CD4-positive, CD25-positive, alpha-beta regulatory T cell (primary cell): ENCODE results near the gene EPG5. TPM values are rescaled to one million over a fixed set of nuclear protein-coding genes. Genes with fewer than 3 reads are reported as not detected.

Experiments
- ATAC-seq, 2 donors: fragments of 150-1000 bp; cut with Tn5 transposase; one replicate each; pipeline ENCODE4 v1.10.0; 2021; ENCODE audit warnings: low read depth in 2 of 2, moderate number of reproducible peaks in 2 of 2, moderate library complexity in 1 of 2
- DNase-seq, 3 donors: peaks; one replicate each; pipeline versions ENCODE4 v3.0.0 to v3.0.0-alpha.2; 2012 to 2022; ENCODE audit warnings: mixed read lengths in 1 of 3
- H3K27ac ChIP-seq: one replicate; pipeline ENCODE4 v1.7.0; 2013; ENCODE audit warnings: mild to moderate bottlenecking, low read length; ENCODE audit not compliant: insufficient read depth, poor library complexity, severe bottlenecking
- H3K27me3 ChIP-seq: one replicate; pipeline ENCODE4 v1.7.0; 2013; ENCODE audit warnings: low read length; ENCODE audit not compliant: control insufficient read depth, insufficient read depth
- H3K36me3 ChIP-seq: one replicate; pipeline ENCODE4 v1.7.0; 2013; ENCODE audit warnings: mild to moderate bottlenecking, low read length, moderate library complexity; ENCODE audit not compliant: control insufficient read depth, insufficient read depth
- H3K4me1 ChIP-seq: 2 replicates; pipeline ENCODE4 v1.7.0; 2013; ENCODE audit warnings: mild to moderate bottlenecking, low read length; ENCODE audit not compliant: insufficient read depth, control insufficient read depth, poor library complexity, severe bottlenecking
- H3K4me3 ChIP-seq: one replicate; pipeline ENCODE4 v1.7.0; 2013; ENCODE audit warnings: low read depth, mild to moderate bottlenecking, low read length, moderate library complexity
- H3K9me3 ChIP-seq, 2 experiments: 1 replicate in 1 of 2; 2 replicates in 1 of 2; pipeline ENCODE4 v1.7.0; 2013; ENCODE audit warnings: low read length in 2 of 2, mild to moderate bottlenecking in 1 of 2, moderate library complexity in 1 of 2; ENCODE audit not compliant: control insufficient read depth in 2 of 2
- H3K27ac Mint-ChIP-seq, 3 donors: one replicate each; pipeline ENCODE4 v1.8.0; 2020 to 2022; ENCODE audit warnings: mild to moderate bottlenecking in 3 of 3, mixed read lengths in 3 of 3, moderate library complexity in 2 of 3
- H3K27me3 Mint-ChIP-seq: one replicate; pipeline ENCODE4 v1.8.0; 2022; ENCODE audit warnings: mild to moderate bottlenecking, mixed read lengths
- H3K36me3 Mint-ChIP-seq: one replicate; pipeline ENCODE4 v1.8.0; 2020; ENCODE audit warnings: mixed read lengths
- H3K4me1 Mint-ChIP-seq, 4 donors: one replicate each; pipeline ENCODE4 v1.8.0; 2020 to 2022; ENCODE audit warnings: mixed read lengths in 4 of 4, mild to moderate bottlenecking in 1 of 4
- H3K4me3 Mint-ChIP-seq, 4 donors: one replicate each; pipeline ENCODE4 v1.8.0; 2020 to 2022; ENCODE audit warnings: mild to moderate bottlenecking in 4 of 4, mixed read lengths in 4 of 4, moderate library complexity in 3 of 4
- H3K9me3 Mint-ChIP-seq, 7 donors: one replicate each; pipeline ENCODE4 v1.8.0; 2020 to 2022; ENCODE audit warnings: mixed read lengths in 7 of 7, mild to moderate bottlenecking in 3 of 7, moderate library complexity in 2 of 7
- polyA plus RNA-seq, 4 donors: library from polyadenylated mRNA; unstranded; fragments of 300-500 nt; fragmentation: Illumina TruSeq; gene quantifications; one replicate each; pipeline ENCODE4 v1.2.3, GENCODE V29; 2021
- total RNA-seq: library from RNA; stranded (reverse); gene quantifications from one replicate; pipeline ENCODE4 v1.2.3, GENCODE V29; 2022

The EPG5 gene
- total and polyA plus RNA-seq, 5 donors from 2014 or later, result 4.1 to 49.8 (median 5.8) TPM

DNA sequence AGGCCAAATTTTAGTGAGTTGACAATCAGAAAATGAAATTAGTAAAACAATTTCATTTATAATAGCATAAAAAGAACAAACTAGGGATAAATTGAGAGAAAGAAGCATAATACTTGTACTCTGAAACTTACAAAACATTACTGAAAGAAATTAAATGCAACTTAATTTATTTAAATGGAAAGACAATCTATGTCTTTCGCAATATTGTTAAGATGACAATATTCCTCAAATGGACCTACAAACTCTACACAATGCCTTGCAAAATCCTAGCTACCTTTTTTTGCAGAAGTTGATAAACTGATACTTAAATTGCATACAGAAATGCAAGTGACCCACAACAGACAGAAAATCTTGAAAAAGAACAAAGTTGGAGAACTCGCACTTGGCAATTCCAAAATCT, 9.1 kb downstream of the EPG5 start:
- Mint-ChIP-seq H3K27me3 (no peaks in the 10 kb centered on the region), H3K9me3 (no peaks in the 10 kb centered on the region), H3K36me3 (peaks cover 39% of the 10 kb centered on the region), H3K4me1 (peaks cover 41 to 59% (median 45%) of the 10 kb centered on the region in 4 donors), H3K27ac (peak overlapping the region in 1 of 3 donors; percentile 18), H3K4me3 (peak overlapping the region in 1 of 4 donors; percentile 51)
- peaks cover 32% of the 10 kb centered on the region for H3K36me3 ChIP-seq
- DNase-seq (no peak), ATAC-seq (no peak)
- no peaks in the 10 kb centered on the region for H3K27me3 ChIP-seq
- H3K27ac ChIP-seq, result no peak overlapping the region
- H3K4me3 ChIP-seq, result no peak overlapping the region
- peaks cover 34% of the 10 kb centered on the region for H3K4me1 ChIP-seq
- H3K9me3 ChIP-seq, result no peaks in the 10 kb centered on the region

DNA sequence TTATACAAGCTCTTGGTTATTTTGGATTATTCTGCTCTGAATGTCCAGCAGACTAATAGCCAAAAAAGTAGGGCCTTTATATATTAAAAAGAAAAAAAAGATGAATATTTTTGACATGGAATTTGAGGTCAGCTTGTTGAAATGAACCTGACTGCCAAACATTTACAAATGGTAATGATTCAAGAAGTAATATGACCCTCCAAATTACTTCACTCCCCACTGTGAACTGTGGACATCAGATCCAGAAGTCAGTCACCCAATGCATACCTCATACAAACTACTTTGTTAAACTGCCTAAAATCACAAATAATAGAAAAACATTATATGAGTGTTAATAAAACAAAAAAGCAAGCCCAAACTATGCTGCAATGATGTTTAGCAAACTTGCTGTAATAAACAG, 10.0 kb downstream of the EPG5 start:
- peaks cover 0 to 1% (median 0%) of the 10 kb centered on the region in 7 donors for H3K9me3 Mint-ChIP-seq
- Histone ChIP-seq H3K27ac (no peak overlapping the region), H3K4me1 (peaks cover 25% of the 10 kb centered on the region), H3K4me3 (no peak overlapping the region), H3K27me3 (no peaks in the 10 kb centered on the region), H3K9me3 (no peaks in the 10 kb centered on the region), H3K36me3 (peaks cover 38% of the 10 kb centered on the region)
- no peak overlapping the region for H3K27ac Mint-ChIP-seq
- peaks cover 37 to 57% (median 40%) of the 10 kb centered on the region in 4 donors for H3K4me1 Mint-ChIP-seq
- H3K36me3 Mint-ChIP-seq, result peaks cover 42% of the 10 kb centered on the region
- no peak for ATAC-seq
- DNase-seq, result no peak
- H3K4me3 Mint-ChIP-seq, result no peak overlapping the region
- H3K27me3 Mint-ChIP-seq, result no peaks in the 10 kb centered on the region

DNA sequence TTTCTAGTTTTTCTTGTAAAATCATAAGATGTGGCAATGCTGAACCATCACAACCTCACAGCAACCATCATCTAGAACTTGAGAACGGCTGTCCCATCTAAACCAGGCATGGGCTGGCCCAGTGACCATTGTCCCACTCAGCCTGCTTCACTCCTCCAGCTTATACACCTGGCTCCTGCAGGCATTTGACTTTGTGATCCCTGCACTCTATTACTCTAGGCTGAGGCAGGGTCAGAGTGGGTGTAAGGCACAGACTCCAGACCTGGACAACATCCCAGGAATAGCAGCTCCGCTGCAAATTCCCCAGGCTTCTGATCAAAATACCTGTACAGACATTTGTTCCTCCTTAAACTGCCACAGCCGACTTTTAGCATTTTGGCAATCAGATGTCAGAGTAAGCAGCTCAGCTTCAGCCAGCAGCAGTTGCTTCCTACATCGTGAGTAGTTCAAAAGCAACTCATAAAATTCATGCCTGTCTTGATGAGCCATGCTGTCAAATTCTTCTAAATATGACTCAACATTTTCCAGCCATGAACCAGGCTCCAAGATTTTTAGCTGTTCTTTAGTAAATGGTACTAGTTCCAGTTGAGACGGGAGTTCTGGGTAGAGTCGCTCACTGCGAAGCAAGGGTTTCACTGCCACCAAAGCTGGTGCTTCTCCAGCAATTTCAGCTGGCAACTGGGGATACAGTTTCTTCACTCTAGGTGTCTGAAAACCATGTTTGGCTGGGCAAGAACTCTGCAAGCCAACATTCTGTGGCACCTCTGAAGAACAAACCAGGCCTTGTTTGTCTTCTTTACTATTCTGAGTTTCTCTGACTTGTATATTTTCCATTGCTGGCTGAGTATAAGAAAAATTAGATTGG, 12.8 kb downstream of the EPG5 start:
- peaks cover 55% of the 10 kb centered on the region for H3K36me3 Mint-ChIP-seq
- peaks cover 18 to 45% (median 35%) of the 10 kb centered on the region in 4 donors for H3K4me1 Mint-ChIP-seq
- H3K27me3 ChIP-seq, result no peaks in the 10 kb centered on the region
- no peak overlapping the region for H3K4me3 ChIP-seq
- no peak overlapping the region for H3K27ac ChIP-seq
- ATAC-seq (no peak), DNase-seq (no peak)
- H3K36me3 ChIP-seq, result peaks cover 55% of the 10 kb centered on the region
- peak overlapping the region in 1 of 3 donors; percentile 78 for H3K27ac Mint-ChIP-seq
- no peaks in the 10 kb centered on the region for H3K9me3 ChIP-seq
- peak overlapping the region in 1 of 4 donors; percentile 10 for H3K4me3 Mint-ChIP-seq
- peaks cover 0 to 1% (median 0%) of the 10 kb centered on the region in 7 donors for H3K9me3 Mint-ChIP-seq
- H3K27me3 Mint-ChIP-seq, result no peaks in the 10 kb centered on the region
- peaks cover 12% of the 10 kb centered on the region for H3K4me1 ChIP-seq

DNA sequence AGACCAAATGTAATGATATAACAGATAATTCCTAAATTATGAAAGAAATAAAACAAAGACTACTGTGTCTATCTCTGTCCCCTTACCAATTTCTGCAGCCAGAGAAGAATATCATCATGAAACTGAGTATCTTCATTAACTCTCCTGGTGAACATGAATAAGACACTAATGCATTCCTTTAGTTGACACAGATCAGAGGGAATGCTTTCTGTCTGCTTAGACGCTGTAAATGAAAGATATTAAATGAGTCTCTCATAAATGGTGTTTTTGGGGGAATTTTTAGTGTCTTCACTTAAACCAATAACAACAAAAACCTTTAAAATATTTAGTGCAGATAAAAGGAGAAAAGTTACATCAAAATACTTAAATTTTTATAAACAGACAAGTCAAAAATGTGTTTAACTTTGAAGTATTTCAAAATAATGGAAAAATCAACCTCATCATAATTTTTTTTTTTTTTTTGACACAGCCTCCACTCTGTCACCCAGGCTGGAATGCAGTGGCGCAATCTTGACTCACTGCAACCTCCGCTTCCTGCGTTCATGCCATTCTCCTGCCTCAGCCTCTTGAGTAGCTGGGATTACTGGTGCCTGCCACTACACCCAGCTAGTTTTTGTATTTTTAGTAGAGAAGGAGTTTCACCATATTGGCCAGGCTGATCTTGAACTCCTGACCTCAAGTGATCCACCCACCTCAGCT, 16.0 kb downstream of the EPG5 start:
- Histone ChIP-seq H3K9me3 (no peaks in the 10 kb centered on the region), H3K4me1 (no peaks in the 10 kb centered on the region), H3K27ac (no peak overlapping the region), H3K36me3 (peaks cover 83% of the 10 kb centered on the region), H3K4me3 (no peak overlapping the region), H3K27me3 (no peaks in the 10 kb centered on the region)
- Mint-ChIP-seq H3K4me1 (peaks cover 7 to 30% (median 20%) of the 10 kb centered on the region in 4 donors), H3K9me3 (peaks cover 0 to 1% (median 0%) of the 10 kb centered on the region in 7 donors), H3K36me3 (peaks cover 81% of the 10 kb centered on the region), H3K4me3 (no peak overlapping the region), H3K27me3 (no peaks in the 10 kb centered on the region), H3K27ac (no peak overlapping the region)
- DNase-seq (no peak), ATAC-seq (no peak)

DNA sequence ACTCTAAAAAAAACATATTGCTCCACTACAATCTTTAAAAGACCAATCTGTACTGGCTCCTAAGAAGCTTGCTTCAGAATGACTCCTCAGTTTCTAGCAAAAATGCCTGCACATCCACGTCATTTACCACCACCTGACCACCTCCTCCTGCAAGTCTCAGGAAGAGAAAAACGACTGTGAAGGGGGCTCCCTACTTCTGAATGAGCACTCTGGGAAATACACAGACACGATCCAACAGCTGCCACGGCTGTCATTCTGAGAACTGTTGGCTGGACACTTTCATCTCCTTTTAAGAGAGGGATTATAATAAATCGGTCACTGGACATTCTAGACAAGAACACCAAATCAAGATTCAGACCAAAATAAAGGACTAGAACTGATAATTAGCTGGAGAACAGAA, 21.5 kb downstream of the EPG5 start:
- Histone ChIP-seq H3K4me1 (no peaks in the 10 kb centered on the region), H3K27me3 (no peaks in the 10 kb centered on the region), H3K27ac (no peak overlapping the region), H3K36me3 (peaks cover 96% of the 10 kb centered on the region), H3K4me3 (no peak overlapping the region), H3K9me3 (no peaks in the 10 kb centered on the region)
- no peak for DNase-seq
- H3K27me3 Mint-ChIP-seq, result no peaks in the 10 kb centered on the region
- H3K4me3 Mint-ChIP-seq, result no peak overlapping the region
- peak overlapping the region in 1 of 3 donors; percentile 47 for H3K27ac Mint-ChIP-seq
- H3K36me3 Mint-ChIP-seq, result peaks cover 82% of the 10 kb centered on the region
- no peaks in the 10 kb centered on the region for H3K9me3 Mint-ChIP-seq
- peaks cover 0 to 15% (median 4%) of the 10 kb centered on the region in 4 donors for H3K4me1 Mint-ChIP-seq
- no peak for ATAC-seq

DNA sequence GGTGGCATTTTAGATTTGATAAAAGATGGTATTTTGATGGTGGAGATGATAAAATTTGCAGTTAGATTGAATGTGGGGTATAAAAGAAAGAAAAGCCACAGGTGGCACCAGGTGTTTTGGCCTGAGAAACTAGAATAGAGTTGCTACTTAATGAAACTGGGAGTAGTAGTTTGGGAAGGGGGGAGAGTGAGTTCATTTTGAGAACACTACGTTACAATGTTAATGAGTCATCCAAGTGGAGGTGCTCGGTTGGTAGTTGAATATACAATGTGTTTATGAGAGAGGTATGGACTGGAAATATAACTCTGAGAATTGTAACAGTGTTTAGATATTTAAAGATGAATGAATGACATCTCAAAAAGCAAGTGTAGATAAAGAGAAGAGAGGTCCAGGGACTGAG, 26.4 kb downstream of the EPG5 start:
- H3K9me3 Mint-ChIP-seq, result no peaks in the 10 kb centered on the region
- H3K4me1 Mint-ChIP-seq, result peaks cover 6 to 13% (median 6%) of the 10 kb centered on the region in 4 donors
- H3K27ac ChIP-seq, result no peak overlapping the region
- ATAC-seq (no peak), DNase-seq (no peak)
- H3K4me1 ChIP-seq, result no peaks in the 10 kb centered on the region
- H3K4me3 ChIP-seq, result no peak overlapping the region
- H3K36me3 Mint-ChIP-seq, result peaks cover 62% of the 10 kb centered on the region
- no peak overlapping the region for H3K4me3 Mint-ChIP-seq
- no peaks in the 10 kb centered on the region for H3K27me3 Mint-ChIP-seq
- H3K9me3 ChIP-seq, result no peaks in the 10 kb centered on the region
- H3K36me3 ChIP-seq, result peaks cover 84% of the 10 kb centered on the region
- H3K27me3 ChIP-seq, result no peaks in the 10 kb centered on the region
- H3K27ac Mint-ChIP-seq, result peak overlapping the region in 1 of 3 donors; percentile 24

DNA sequence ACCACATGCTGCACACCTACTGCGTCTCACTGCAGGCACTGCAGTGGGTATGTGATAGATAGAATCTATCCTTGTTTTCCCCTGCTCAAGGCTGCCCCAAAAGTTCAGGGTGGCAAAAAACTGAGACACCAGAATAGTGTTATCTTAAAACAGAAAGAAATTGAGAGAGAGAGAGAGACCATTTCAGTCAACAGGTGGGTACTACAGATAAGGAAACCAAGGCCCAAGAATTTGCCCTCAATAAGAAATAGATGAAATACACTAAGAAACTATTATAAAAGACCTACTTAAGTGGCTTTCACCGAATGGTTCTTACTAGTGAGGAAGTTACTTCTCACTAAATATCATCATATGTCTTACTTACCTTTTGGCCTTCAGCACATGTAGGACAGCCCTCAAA, 27.9 kb downstream of the EPG5 start:
- no peak for ATAC-seq
- no peak overlapping the region for H3K27ac ChIP-seq
- peaks cover 83% of the 10 kb centered on the region for H3K36me3 ChIP-seq

More for the DNA sequence above, 27.9 kb downstream of the EPG5 start:
- Mint-ChIP-seq H3K4me3 (no peak overlapping the region), H3K9me3 (no peaks in the 10 kb centered on the region), H3K27me3 (no peaks in the 10 kb centered on the region), H3K27ac (peak overlapping the region in 1 of 3 donors; percentile 7), H3K36me3 (peaks cover 51% of the 10 kb centered on the region), H3K4me1 (peaks cover 6 to 13% (median 6%) of the 10 kb centered on the region in 4 donors)
- H3K27me3 ChIP-seq, result no peaks in the 10 kb centered on the region
- no peak overlapping the region for H3K4me3 ChIP-seq
- no peaks in the 10 kb centered on the region for H3K9me3 ChIP-seq
- no peaks in the 10 kb centered on the region for H3K4me1 ChIP-seq
- no peak for DNase-seq
